SJSA1 (cell line): Measurements from ENCODE around the gene VAPB. TPM values are rescaled to one million over a fixed set of nuclear protein-coding genes. Genes with fewer than 3 reads are reported as not detected.
A peak's percentile ranks its signal among the peaks of the same experiment; 100 is the strongest.
"Not testable (repeated sequence)": the region's sequence is repeated elsewhere in the genome, so short reads cannot be mapped to it uniquely, and the experiment has no call there.

Source experiments
- DNase-seq, 2 experiments: peaks; one replicate each; pipeline ENCODE4 v3.0.0-alpha.2; 2015 to 2020; ENCODE audit warnings: low spot score in 2 of 2, low read depth in 1 of 2
- H3K27ac ChIP-seq: fragments of 250-450 bp; sonication (Bioruptor Pico); 2 replicates; pipeline ENCODE4 v1.5.1; 2020; ENCODE audit warnings: mild to moderate bottlenecking, moderate library complexity
- H3K27me3 ChIP-seq: fragments of 250-450 bp; sonication (Bioruptor Pico); replicated peaks from 2 replicates; pipeline ENCODE4 v1.5.1; 2020; ENCODE audit warnings: mild to moderate bottlenecking, moderate library complexity
- H3K36me3 ChIP-seq: fragments of 250-450 bp; sonication (Bioruptor Pico); 2 replicates; pipeline ENCODE4 v1.5.1; 2020; ENCODE audit warnings: mild to moderate bottlenecking
- H3K4me1 ChIP-seq: fragments of 250-450 bp; sonication (Bioruptor Pico); replicated peaks from 2 replicates; pipeline ENCODE4 v1.6.1; 2021; ENCODE audit warnings: mild to moderate bottlenecking
- H3K4me3 ChIP-seq: fragments of 250-450 bp; sonication (Bioruptor Pico); 2 replicates; pipeline ENCODE4 v1.5.1; 2020; ENCODE audit warnings: mild to moderate bottlenecking
- H3K9me3 ChIP-seq: fragments of 250-450 bp; sonication (Bioruptor Pico); replicated peaks from 2 replicates; pipeline ENCODE4 v1.5.1; 2020; ENCODE audit warnings: mild to moderate bottlenecking
- total RNA-seq: library from RNA; depleted of rRNA; stranded (reverse); fragments of >200 nt; shearing (Covaris generic); gene quantifications from 2 replicates; pipeline ENCODE4 v1.2.3, GENCODE V29; 2014

The VAPB gene
- total RNA-seq, 1 experiment from 2014 or later = 16.7 TPM

- Histone ChIP-seq H3K4me1 (peaks cover 8% of the 10 kb centered on the region), H3K9me3 (no peaks in the 10 kb centered on the region), H3K27me3 (no peaks in the 10 kb centered on the region), H3K4me3 (no peak overlapping the region), H3K36me3 (peaks cover 72% of the 10 kb centered on the region), H3K27ac (no peak overlapping the region)
- DNase-seq = no peak
Observed at GRCh38 chr20:58421497-58421850, 32.4 kb downstream of the VAPB start.

- Histone ChIP-seq H3K4me1 (peaks cover 8% of the 10 kb centered on the region), H3K4me3 (no peak overlapping the region), H3K9me3 (no peaks in the 10 kb centered on the region), H3K27ac (no peak overlapping the region), H3K36me3 (peaks cover 63% of the 10 kb centered on the region), H3K27me3 (no peaks in the 10 kb centered on the region)
- DNase-seq = no peak
Observed at GRCh38 chr20:58424218-58424969, 35.4 kb downstream of the VAPB start.

- not testable (repeated sequence) for H3K9me3 ChIP-seq, H3K27me3 ChIP-seq, H3K4me1 ChIP-seq, H3K4me3 ChIP-seq, H3K27ac ChIP-seq, DNase-seq
- H3K36me3 ChIP-seq = peaks cover 55% of the 10 kb centered on the region
Observed at GRCh38 chr20:58427571-58427970, 38.5 kb downstream of the VAPB start.

- Histone ChIP-seq H3K36me3 (peaks cover 57% of the 10 kb centered on the region), H3K9me3 (no peaks in the 10 kb centered on the region), H3K27me3 (no peaks in the 10 kb centered on the region), H3K27ac (no peak overlapping the region), H3K4me1 (peaks cover under 1% of the 10 kb centered on the region; the same call in 1 of the 2 replicates), H3K4me3 (no peak overlapping the region)
- no peak for DNase-seq
Observed at GRCh38 chr20:58428364-58428763, 39.3 kb downstream of the VAPB start.

GRCh38 chr20:58429303-58429702, 40.3 kb downstream of the VAPB start:
- DNase-seq = no peak
- peaks cover 8% of the 10 kb centered on the region for H3K4me1 ChIP-seq
- no peak overlapping the region for H3K4me3 ChIP-seq
- peaks cover 52% of the 10 kb centered on the region for H3K36me3 ChIP-seq
- no peak overlapping the region for H3K27ac ChIP-seq
- no peaks in the 10 kb centered on the region for H3K27me3 ChIP-seq
- no peaks in the 10 kb centered on the region for H3K9me3 ChIP-seq

GRCh38 chr20:58431134-58431533, 42.1 kb downstream of the VAPB start:
- Histone ChIP-seq H3K27ac (no peak overlapping the region), H3K27me3 (no peaks in the 10 kb centered on the region), H3K36me3 (peaks cover 50% of the 10 kb centered on the region), H3K4me1 (peaks cover 8% of the 10 kb centered on the region), H3K9me3 (no peaks in the 10 kb centered on the region), H3K4me3 (no peak overlapping the region)
- no peak for DNase-seq

GRCh38 chr20:58432186-58432954, 43.3 kb downstream of the VAPB start:
- DNase-seq = no peak
- no peaks in the 10 kb centered on the region for H3K27me3 ChIP-seq
- peaks cover 8% of the 10 kb centered on the region for H3K4me1 ChIP-seq
- H3K9me3 ChIP-seq = no peaks in the 10 kb centered on the region
- no peak overlapping the region for H3K4me3 ChIP-seq
- H3K36me3 ChIP-seq = peaks cover 49% of the 10 kb centered on the region
- H3K27ac ChIP-seq = no peak overlapping the region

GRCh38 chr20:58433029-58433647, 44.1 kb downstream of the VAPB start:
- Histone ChIP-seq H3K36me3 (peaks cover 53% of the 10 kb centered on the region), H3K27me3 (no peaks in the 10 kb centered on the region), H3K4me3 (no peak overlapping the region), H3K4me1 (peaks cover 8% of the 10 kb centered on the region), H3K27ac (no peak overlapping the region), H3K9me3 (no peaks in the 10 kb centered on the region)
- no peak for DNase-seq

GRCh38 chr20:58433759-58434158, 44.7 kb downstream of the VAPB start:
- Histone ChIP-seq H3K27ac (no peak overlapping the region), H3K4me1 (peaks cover 8% of the 10 kb centered on the region), H3K27me3 (no peaks in the 10 kb centered on the region), H3K4me3 (no peak overlapping the region), H3K36me3 (peaks cover 46% of the 10 kb centered on the region), H3K9me3 (no peaks in the 10 kb centered on the region)
- DNase-seq = peak; percentile 41 to 57

GRCh38 chr20:58434326-58434725, 45.3 kb downstream of the VAPB start:
- Histone ChIP-seq H3K27me3 (no peaks in the 10 kb centered on the region), H3K27ac (no peak overlapping the region), H3K9me3 (no peaks in the 10 kb centered on the region), H3K4me1 (peaks cover 8% of the 10 kb centered on the region), H3K36me3 (peaks cover 48% of the 10 kb centered on the region), H3K4me3 (no peak overlapping the region)
- no peak for DNase-seq

- H3K27ac ChIP-seq = no peak overlapping the region
- H3K4me1 ChIP-seq = peaks cover 8% of the 10 kb centered on the region
- no peaks in the 10 kb centered on the region for H3K9me3 ChIP-seq
- no peak for DNase-seq
- no peak overlapping the region for H3K4me3 ChIP-seq
- H3K36me3 ChIP-seq = peaks cover 53% of the 10 kb centered on the region
- no peaks in the 10 kb centered on the region for H3K27me3 ChIP-seq
Observed at GRCh38 chr20:58435237-58435636, 46.2 kb downstream of the VAPB start.

GRCh38 chr20:58436868-58437645, 48.0 kb downstream of the VAPB start:
- Histone ChIP-seq H3K9me3 (no peaks in the 10 kb centered on the region), H3K4me3 (no peak overlapping the region), H3K27ac (no peak overlapping the region), H3K27me3 (0 out of 2 replicates have a peak, but pooled peaks cover 2% of the 10 kb centered on the region), H3K36me3 (peaks cover 60% of the 10 kb centered on the region), H3K4me1 (peaks cover 8% of the 10 kb centered on the region)
- no peak for DNase-seq

- no peaks in the 10 kb centered on the region for H3K9me3 ChIP-seq
- no peaks in the 10 kb centered on the region for H3K4me1 ChIP-seq
- no peak for DNase-seq
- no peak overlapping the region for H3K4me3 ChIP-seq
- H3K36me3 ChIP-seq = peaks cover 57% of the 10 kb centered on the region
- no peak overlapping the region for H3K27ac ChIP-seq
- 0 out of 2 replicates have a peak, but pooled peaks cover 2% of the 10 kb centered on the region for H3K27me3 ChIP-seq
Observed at GRCh38 chr20:58438970-58439808, 50.2 kb downstream of the VAPB start.
